GM18511 (cell line): ENCODE data around the gene PINLYP.
"Not testable (repeated sequence)": the region's sequence is repeated elsewhere in the genome, so short reads cannot be mapped to it uniquely, and the experiment has no call there.

Experiments
- ATAC-seq: cut with Tn5 transposase; IDR thresholded peaks from one replicate; pipeline ENCODE4 v1.9.1; 2021; ENCODE audit warnings: mild to moderate bottlenecking, moderate library complexity; ENCODE audit not compliant: unreplicated experiment

Gene PINLYP

DNA sequence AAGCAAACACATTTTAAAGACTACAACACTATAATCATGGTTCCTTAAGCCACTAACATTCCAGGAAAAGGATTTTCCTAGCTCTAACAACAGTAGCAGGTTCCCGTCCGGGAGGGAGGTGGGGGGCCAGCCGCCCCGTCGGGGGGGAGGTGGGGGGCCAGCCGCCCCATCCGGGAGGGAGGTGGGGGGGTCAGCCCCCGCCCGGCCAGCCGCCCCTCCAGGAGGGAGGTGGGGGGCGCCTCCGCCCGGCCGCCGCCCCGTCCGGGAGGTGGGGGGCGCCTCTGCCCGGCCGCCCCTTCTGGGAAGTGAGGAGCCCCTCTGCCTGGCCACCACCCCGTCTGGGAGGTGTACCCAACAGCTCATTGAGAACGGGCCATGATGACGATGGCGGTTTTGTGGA, 27.7 kb upstream of the PINLYP start:
- ATAC-seq: not testable (repeated sequence)

DNA sequence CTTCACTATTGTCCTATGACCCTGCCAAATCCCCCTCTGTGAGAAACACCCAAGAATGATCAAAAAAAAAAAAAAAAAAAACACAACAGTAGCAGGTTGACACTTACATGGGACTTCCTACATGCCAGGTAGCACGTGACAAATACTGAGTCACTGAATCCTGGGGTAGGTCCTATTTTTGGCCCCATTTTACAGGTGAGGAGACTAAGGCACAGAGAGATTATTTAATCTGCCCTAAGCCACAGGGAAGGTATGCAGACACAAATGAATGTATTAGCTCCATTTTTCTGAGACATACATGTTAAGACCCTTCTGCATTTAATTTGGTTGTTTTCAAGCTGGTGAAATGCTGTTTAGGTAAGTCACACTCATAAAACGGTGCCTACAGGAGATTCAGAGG, 26.9 kb upstream of the PINLYP start:
- ATAC-seq: no peak

DNA sequence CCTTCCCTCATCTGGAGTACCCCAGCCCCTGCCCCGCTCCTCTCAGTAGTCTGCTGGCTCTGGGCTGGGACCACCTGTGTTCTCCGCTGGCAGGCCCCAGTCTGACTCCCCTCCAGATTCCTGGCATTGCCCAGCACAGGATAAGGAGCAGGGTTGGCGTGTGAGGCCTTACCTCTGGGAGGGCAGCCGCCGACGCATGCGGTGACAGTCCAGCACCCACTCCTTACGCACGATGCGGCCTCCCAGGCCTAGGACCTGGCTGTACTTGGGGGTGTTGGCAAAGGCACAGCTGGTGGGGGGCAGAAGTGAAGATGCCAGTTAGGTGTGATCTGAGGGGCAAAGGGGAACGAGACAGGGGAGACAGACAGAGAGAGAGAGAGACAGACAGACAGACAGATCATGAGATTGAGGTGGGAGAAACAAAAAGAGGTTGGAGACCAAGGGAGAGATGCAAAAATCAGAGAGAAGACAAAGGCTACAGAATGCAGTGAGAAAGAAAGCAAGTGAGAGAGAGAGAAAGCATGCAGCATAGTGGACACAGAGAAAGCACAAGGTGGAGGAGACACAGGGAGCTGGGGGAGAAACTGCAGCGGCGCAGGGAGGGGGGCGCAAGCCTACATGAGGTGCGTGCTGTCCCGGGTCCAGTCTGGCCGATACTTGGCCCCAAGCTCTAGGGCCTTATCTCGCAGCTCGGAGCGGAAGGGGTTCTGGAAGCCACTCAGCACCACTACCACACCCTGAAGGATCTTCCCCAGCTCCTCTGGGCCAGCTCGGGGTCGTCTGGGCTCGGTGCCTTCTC, 24.0 kb upstream of the PINLYP start:
- no peak for ATAC-seq

DNA sequence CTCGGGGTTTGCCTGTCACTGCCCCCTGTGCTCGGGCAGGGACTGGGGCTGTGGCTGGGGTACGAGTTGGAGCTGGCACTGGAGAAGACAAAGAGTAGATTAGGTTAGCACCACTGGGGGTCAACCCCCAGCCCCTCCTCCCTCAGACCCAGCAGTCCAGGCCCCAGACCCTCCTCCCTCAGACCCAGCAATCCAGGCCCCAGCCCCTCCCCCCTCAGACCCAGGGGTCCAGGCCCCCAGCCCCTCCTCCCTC, 23.5 kb upstream of the PINLYP start:
- no peak for ATAC-seq

DNA sequence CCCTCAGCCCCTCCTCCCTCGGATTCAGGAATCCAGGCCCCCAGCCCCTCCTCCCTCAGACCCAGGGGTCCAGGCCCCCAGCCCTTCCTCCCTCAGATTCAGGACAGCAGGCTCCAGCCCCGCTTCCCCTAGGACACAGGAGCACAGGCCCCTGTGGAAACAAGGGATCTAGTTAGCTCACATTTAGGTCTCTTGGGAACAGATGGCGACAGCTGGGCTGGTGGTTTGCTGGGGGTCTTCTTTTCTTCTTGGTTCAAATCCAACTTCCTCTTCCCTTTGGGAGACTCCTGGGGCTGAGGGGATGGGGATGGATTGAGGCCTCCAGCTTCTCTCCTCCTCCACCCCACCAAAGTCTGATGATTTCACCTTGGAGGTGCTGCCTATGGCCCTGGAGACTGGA, 23.0 kb upstream of the PINLYP start:
- ATAC-seq: no peak

DNA sequence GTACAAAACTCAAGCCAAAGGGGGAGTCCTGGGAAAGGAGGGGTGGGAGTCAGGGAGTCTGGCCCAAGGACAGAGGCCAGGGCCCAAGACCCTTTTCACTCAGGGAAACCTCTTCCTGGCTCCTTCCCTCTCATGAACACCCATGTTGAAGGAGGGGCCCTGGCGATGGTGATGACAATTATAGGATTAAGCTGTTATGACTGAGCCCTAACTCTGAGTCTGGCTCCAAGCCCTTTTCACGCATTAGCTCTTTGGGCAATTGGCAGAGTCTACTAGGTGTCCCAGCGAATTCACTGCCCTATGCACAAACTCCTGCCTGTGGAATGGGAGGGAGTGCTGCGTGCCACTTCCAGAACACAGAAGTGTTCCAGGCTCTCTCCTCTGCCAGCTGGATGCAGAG, 21.9 kb upstream of the PINLYP start:
- ATAC-seq: no peak

DNA sequence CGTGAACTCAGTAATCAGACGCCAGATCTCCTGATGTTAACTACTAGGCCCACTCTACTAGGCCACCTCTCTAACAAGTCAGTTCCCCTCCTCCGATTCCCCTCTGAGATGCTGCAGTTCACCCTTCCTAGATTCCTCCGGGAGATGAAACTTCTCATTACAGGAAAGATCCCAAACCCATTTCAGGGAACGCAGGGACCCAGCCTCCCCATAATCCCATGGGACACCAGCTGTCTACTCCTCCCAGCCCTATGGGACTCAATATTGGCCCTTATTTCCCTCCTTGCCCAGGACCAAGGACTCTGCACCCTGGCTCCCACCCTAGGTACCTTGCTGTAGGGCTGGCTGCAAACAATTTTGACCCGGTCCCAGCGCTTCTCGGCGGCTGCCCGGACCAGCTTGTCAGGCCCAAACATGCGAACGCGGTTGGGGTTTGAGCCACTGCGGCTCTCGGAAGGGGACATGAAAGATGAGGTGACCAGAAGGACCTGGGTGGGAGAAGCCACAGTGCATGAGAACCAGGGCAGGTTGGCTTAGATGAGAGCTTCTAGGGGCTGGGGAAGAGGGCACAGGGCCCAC, 21.2 kb upstream of the PINLYP start:
- ATAC-seq: no peak

DNA sequence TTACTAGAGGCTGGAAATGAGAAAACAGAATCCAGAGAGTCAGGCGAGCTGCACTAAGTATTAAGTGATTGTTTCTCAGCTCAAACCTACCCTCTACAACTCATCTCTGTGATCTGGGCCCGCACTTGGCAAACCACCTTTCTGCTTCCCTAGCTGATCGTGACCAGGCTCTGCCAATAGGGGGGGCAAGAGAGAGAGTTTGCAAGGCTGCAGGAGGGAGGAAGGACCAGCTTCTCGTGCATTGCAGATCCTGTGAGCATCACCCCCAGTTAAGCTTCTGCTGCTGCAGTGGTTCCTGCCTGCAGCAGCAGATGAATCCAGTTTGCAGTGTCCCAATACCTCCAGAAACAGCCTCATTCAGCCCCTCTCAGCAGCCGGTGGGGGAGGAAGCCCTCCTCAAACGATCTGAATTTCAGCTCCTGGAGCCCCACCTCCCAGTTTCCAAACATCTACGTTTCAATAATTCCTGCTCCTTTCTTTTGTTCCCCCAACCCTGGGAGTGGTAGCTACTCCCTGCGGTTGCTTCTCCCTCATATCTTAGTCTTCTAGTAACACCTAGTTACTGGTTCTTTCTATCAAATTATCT, 20.3 kb upstream of the PINLYP start:
- no peak for ATAC-seq

DNA sequence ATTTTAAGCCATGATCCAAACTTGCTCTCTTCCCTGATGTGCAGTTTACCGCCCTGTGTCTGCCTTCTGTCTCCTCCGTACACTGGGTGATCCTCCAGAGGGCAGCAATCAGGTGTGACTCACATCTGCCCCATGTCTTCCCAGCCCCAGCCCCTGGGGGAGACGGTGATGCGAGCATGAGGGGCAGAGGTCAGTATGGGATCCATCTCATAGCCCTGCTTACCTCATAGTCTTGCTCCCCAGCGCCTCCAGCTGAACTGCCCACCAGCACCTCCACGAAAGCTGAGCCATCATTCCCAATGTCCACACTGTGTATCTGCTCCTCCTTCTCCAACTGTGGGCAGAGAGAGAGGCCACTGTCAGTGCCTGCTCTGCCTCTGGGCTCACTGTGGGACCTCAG, 14.9 kb upstream of the PINLYP start:
- ATAC-seq: no peak

DNA sequence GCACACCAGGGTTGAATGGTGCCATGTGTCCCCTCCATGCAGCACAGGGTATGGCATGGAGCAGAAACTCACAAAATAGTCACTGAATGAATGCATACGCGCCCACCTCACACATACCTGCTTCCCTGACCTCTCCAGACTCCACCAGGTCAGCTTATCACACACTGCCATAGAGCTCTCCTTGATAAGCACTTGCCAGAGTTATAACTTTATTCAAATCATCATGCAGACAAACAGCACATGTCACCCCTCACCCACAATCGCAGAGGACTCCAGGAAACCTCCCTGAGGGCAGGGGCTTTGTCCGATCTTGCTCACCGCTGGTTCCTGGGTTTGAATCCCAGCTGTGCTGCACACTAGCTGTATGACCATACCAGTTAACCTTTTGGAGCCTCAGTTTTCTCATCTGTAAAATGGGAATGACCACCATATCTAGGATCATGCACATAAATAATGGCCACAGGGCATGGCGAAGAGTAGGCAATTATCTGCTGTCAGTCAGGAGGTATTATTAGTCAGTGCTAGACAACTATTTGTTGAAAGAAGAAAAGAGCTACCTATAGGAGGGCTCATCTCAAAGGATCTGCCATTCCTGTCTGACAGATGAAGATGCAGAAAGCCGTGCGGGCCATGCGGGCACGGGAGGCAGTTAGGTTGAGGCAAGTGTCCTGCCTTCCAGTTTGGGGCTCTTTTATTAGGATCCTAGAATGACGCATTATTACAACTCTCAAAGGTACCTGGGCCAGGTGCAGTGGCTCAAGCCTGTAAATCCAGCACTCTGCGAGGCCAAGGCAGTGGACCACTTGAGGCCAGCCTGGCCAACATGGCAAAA, 14.2 kb upstream of the PINLYP start:
- no peak for ATAC-seq

DNA sequence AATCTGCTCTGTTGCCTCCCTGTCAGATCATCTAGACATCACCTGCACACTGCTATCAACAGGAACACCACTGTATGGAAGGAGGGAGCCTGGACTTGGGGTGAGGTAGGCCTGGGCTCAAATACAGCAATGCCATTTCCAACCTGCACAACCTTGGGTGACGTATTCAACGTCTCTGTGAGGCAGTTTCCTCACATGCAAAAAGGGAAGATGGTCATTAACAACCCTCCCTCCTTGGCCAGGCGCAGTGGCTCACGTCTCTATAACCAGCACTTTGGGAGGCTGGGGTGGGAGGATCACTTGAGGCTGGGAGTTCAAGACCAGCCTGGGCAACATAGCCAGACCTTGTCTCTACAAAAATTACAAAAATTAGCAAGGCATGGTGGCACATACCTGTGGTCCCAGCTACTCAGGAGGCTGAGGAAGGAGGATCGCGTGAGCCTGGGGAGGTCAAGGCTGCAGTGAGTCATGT, 13.3 kb upstream of the PINLYP start:
- ATAC-seq: no peak

DNA sequence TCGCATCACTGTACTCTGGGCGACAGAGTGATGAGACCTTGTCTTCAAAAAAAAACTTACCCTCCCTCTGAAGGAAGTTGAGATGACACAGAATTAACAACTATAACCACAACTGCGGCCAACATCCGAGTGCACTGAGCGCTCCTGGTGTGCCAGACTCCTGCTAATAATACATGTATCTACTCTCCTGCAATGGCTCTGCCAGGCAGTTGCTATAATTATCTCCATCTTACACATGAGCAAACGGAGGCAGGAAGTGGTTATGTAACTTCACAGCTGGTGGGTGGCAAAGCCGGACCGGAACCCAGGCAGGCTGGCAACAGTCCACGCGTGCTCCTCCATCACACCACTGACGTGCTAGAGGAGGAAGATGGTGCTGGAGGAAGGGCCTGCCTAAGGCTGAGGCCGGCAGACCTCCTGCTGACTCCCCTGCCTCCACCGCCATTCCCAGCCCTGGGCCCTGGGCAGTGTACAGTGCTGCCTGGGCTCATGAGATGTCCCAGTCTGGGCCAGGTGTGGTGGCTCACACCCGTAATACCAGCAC, 12.8 kb upstream of the PINLYP start:
- peak; percentile 87 for ATAC-seq

DNA sequence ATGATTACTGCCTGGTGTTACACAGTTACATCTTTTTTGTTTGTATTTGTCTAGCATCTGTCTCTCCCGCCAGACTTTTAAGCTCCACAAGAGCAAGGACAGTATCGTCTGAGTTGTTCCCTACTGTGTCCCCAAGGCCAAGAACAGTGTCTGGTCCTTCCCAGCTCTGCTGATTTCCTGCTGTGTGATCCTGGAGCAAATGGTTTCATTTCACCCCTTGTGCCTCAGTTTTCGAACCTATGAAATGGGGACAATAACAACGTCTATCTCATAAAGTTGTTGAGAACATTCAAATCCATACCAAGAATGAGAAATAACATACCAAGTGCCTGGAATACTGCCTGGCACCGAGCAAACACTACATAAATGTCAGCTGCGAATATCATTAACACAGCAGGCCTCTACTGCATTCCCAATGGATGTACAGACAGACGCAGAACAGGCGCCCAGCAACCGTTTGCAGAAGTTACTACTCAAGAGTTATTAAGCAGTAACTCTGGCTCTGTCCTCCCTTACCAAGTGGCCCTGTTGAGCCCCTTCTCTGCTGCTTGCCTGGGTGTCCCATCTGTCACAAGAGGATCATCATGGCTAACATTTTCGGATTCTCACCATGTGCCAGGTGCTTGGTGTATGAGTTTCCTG, 11.7 kb upstream of the PINLYP start:
- ATAC-seq: no peak

DNA sequence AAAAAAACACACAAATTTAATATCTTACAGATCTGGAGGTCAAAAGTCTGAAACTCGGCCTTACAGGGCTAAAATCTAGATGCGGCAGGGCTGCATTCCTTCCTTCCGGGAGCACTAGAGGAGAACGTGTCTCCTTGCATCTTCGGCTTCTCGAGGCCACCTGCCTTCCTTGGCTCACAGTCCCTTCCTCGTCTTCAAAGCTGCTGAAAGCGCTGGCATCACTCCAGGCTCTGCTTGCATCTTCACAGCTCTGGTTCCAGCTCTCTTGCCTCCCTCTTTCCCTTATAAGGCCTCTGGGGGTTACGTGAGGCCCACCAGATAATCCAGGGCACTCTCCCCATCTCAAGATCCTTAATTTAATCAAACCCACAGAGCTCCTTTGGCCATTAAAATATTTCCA, 10.8 kb upstream of the PINLYP start:
- no peak for ATAC-seq

DNA sequence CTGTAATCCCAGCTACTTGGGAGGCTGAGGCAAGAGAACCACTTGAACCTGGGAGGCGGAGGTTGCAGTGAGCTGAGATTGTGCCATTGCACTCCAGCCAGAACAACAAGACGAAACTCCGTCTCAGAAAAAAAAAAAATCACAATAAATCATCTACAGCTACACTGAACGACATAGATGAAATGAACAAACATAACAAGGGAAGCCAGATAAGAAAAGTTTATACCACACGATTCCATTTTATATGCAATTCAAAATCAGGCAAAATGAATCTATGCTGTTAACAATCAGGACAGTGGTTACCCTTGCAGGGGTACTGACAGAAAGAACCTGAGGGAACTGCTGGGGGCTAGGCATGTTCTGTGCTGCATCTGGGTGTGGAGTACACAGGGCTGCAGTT, 5.9 kb upstream of the PINLYP start:
- ATAC-seq: no peak

DNA sequence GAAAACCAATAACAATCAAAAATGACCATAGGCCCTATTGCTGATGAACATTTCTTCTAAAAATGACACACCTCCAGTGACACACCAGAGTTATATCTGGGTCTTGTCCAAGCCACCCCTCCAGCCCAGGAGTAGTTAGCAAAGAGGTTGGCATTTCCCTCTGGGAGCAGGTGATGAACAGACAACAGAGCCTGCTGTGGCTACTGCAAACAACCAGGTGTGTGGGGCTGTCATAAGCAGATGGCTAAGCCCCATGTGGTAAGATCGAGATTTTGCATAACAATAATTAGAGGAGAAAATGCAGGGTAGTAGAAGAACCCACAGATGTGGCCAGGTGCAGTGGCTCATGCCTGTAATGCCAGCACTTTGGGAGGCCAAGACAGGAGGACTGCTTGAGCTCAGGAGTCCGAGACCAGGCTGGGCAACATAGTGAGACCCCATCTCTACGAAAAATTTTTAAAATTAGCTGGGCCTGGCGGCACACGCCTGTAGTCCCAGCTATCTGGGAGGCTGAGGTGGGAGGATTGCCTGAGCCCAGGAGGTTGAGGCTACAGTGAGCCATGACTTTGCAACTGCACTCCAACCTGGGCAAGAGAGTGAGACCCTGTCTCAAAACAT, 5.3 kb upstream of the PINLYP start:
- ATAC-seq: no peak

DNA sequence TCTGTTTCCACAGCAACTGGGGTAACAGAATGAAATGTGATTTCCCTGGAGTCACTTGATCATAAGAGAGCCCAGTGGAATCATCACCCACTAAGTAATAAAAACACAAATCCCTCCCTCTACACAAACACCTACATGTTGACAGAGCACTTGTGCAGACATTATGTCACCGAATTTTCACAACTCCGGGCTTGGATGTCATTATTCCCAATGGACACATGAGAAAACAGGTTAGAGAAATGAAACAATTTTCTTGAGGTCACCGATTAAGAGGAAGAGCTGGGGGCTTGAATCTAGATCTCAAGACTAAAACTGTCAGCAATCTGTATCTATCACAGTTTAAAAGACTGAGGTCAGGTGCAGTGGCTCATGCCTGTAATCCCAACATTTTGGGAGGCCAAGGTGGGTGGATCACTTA, 3.4 kb upstream of the PINLYP start:
- ATAC-seq: no peak

DNA sequence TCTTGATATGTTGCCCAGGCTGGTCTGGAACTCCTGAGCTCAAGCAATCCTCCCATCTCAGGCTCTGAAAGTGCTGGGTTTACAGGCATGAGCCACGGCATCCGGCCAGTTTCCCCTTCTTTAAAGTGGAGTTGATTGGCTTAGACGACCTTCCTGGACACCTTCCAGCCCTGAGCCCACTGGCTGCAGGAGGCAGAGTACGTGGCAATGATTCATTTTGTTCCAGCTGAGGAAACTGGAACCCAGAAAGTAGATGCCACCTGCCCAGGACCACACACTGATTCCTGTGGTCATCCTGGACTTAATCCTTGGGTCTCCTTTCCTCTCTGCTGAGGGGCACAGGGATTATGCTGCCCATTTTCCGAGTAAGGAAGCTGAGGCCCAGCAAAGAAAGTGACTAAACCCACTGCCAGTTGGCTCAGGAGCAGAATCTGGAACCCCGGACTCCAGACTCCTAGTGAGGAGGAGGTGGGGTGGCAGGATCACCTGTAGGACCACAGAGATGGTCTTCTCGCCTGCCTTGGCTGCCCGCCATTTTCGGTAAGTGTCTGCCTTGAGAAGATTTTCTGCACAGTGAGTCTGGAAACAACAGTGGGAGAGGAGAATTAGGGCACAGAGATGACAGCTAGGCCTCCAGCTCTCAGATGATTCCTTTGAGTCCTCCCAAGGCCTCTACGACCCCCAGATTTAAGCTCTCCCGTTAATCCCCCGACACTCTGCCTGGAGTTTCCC, 1.0 kb upstream of the PINLYP start:
- no peak for ATAC-seq

DNA sequence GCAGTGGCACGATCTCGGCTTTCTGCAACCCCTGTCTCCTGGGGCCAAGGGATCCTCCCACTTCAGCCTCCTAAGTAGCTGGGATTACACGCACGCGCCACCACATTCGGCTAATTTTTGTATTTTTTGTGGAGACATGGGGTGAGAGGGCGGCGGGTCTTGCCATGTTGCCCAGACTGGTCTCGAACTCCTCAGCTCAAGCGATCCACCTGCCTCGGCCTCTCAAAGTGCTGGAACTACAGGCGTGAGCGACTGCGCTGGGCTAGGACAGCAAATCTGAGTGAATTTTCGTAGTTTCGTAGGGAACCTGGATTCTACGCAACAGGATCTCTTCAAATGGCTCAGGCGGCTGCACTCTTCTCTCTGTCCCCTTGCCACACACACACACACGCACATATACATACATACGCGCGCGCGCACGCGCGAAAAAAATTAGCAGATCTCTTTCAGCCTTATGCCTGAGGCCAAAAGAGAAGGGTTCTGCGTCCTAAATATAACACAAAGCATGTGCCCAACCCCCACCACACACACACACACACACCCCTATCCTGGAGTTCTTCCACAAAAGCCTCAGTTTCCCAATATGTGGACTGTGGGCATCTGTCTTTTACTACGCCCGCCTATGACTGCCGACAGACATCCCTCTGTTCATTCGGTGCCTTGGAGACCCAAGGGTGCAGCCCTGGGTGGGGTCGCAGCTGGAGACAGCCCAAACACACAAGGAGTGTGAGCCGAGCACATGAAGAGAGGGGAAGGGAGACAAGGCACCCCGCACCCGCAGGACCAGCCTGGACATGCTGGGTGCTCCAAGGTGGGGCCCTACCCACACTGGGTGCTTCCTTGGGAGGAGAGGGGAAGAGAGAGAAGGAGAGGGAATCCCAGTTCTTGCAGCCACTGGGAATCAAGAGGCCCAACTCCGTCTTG, 616 bp downstream of the PINLYP start:
- peak; percentile 7 for ATAC-seq
